Right lobe of liver (tissue), 6 donors: ENCODE data around the gene NEIL3. TPM values are rescaled to one million over a fixed set of nuclear protein-coding genes. Genes with fewer than 3 reads are reported as not detected.

Experiments
- ATAC-seq, 4 donors: fragments of 200-7000 bp; cut with Tn5 transposase; one replicate each; pipeline ENCODE4 v1.9.1; 2020; ENCODE audit warnings: mild to moderate bottlenecking in 4 of 4, moderate library complexity in 4 of 4
- DNase-seq, 3 donors: peaks; one replicate each; pipeline ENCODE4 v3.0.0-alpha.2; 2020
- H3K27ac ChIP-seq, 3 donors: fragments of 200-600 bp; one replicate each; pipeline ENCODE4 v1.8.0; 2022
- H3K27me3 ChIP-seq, 2 donors: fragments of 200-600 bp; one replicate each; pipeline ENCODE4 v1.8.0; 2022
- H3K36me3 ChIP-seq, 4 donors: fragments of 200-600 bp; sonication (generic) in 1 of 4; one replicate each; pipeline versions ENCODE4 v1.5.1 to v1.8.0; 2017 to 2022; ENCODE audit warnings: control low read depth in 1 of 4
- H3K4me1 ChIP-seq, 4 donors: fragments of 200-600 bp; sonication (generic) in 1 of 4; one replicate each; pipeline versions ENCODE4 v1.5.1 to v1.8.0; 2017 to 2022; ENCODE audit warnings: control low read depth in 1 of 4
- H3K4me3 ChIP-seq, 3 donors: fragments of 200-600 bp; one replicate each; pipeline ENCODE4 v1.8.0; 2022
- H3K9me3 ChIP-seq, 4 donors: fragments of 200-600 bp; sonication (generic) in 1 of 4; one replicate each; pipeline versions ENCODE4 v1.5.1 to v1.8.0; 2017 to 2022; ENCODE audit warnings: control low read depth in 1 of 4
- CTCF ChIP-seq, 4 donors: fragments of 200-600 bp in 3 of 4; fragments of 450-650 bp in 1 of 4; IDR thresholded peaks; one replicate each; pipeline versions ENCODE4 v1.5.1 to v1.8.0; 2016 to 2022; ENCODE audit warnings: antibody characterized with exemption in 4 of 4, mild to moderate bottlenecking in 2 of 4
- POLR2A ChIP-seq: fragments of 450-650 bp; IDR thresholded peaks from one replicate; pipeline ENCODE4 v1.6.1; 2017; ENCODE audit warnings: antibody characterized with exemption, mild to moderate bottlenecking
- WGBS: methylation state at CpG from one replicate; pipeline ENCODE4 v1.1.6; 2018; ENCODE audit warnings: low coverage, low lambda C conversion rate; ENCODE audit not compliant: insufficient coverage; ENCODE audit errors: missing lambda C conversion rate; 5-methylcytosine and 5-hydroxymethylcytosine counted together
- intact Hi-C, 2 donors: fragments of 100-400 bp; cut with DNase I; formaldehyde crosslinking; loops; one replicate each; pipeline versions ENCODE4 v1.11.2 to v1.14.1; 2022
- total RNA-seq, 6 experiments: library from RNA; depleted of rRNA in 2 of 6; stranded (reverse); fragments of >200 nt in 2 of 6; fragmentation: NEBNext Ultra II Directional in 3 of 6; extraction: Animal tissue kit (Norgen Biotek cat#: 25700) in 3 of 6; gene quantifications; one replicate each; pipeline versions ENCODE4 v1.1.0 to v1.2.4, GENCODE V29; 2016 to 2023
- donor health status: DM: no; HTN: yes; CAD: no.
- donor health status: DM: no; HTN: no; CAD: no.
- donor health status: DM: no; HTN: no; CAD: no.
- donor health status: DM: no; HTN: yes; CAD: no.
- donor health status: DM: no; HTN: yes; CAD: no.

NEIL3 gene
- total RNA-seq, 6 experiments from 2014 or later: 0.13 to 2.3 (median 0.63) TPM; not detected in 2

- 80% methylated on average over 7 of the region's 7 CpGs for WGBS
- no peaks in the 10 kb centered on the region for H3K4me1 ChIP-seq
- no peaks in the 10 kb centered on the region for H3K27me3 ChIP-seq
- intact Hi-C loops: no loop called here
- H3K9me3 ChIP-seq: no peaks in the 10 kb centered on the region
- no peak overlapping the region for H3K4me3 ChIP-seq
- ATAC-seq: no peak
- no peak for DNase-seq
- H3K36me3 ChIP-seq: no peaks in the 10 kb centered on the region
- TF ChIP-seq CTCF (IDR thresholded peaks at IDR 0.05): no peak
- TF ChIP-seq POLR2A: no peak
- no peak overlapping the region for H3K27ac ChIP-seq
Observed at GRCh38 chr4:177322266-177322665, 12.6 kb downstream of the NEIL3 start.

- no peak for ATAC-seq
- TF ChIP-seq CTCF (IDR thresholded peaks at IDR 0.05) (no peak), POLR2A (no peak)
- intact Hi-C loops: no loop called here
Observed at GRCh38 chr4:177322881-177323280, 13.2 kb downstream of the NEIL3 start.

GRCh38 chr4:177323416-177323815 lies 13.7 kb downstream of the NEIL3 start:
- no peaks in the 10 kb centered on the region for H3K36me3 ChIP-seq
- no peak overlapping the region for H3K27ac ChIP-seq
- no peak for DNase-seq
- no peaks in the 10 kb centered on the region for H3K27me3 ChIP-seq
- no peak overlapping the region for H3K4me3 ChIP-seq
- H3K4me1 ChIP-seq: no peaks in the 10 kb centered on the region
- intact Hi-C loops: no loop called here
- H3K9me3 ChIP-seq: no peaks in the 10 kb centered on the region
- no peak for ATAC-seq
- TF ChIP-seq CTCF (IDR thresholded peaks at IDR 0.05): no peak
- TF ChIP-seq POLR2A: no peak
- 100% methylated on average over 1 of the region's 1 CpG for WGBS

More at GRCh38 chr4:177322881-177323280, 13.2 kb downstream of the NEIL3 start:
- WGBS: 90% methylated on average over 3 of the region's 3 CpGs
- no peaks in the 10 kb centered on the region for H3K36me3 ChIP-seq
- H3K9me3 ChIP-seq: no peaks in the 10 kb centered on the region
- H3K27ac ChIP-seq: no peak overlapping the region
- no peaks in the 10 kb centered on the region for H3K4me1 ChIP-seq
- DNase-seq: no peak
- H3K4me3 ChIP-seq: no peak overlapping the region
- no peaks in the 10 kb centered on the region for H3K27me3 ChIP-seq

GRCh38 chr4:177332119-177332518 lies 22.4 kb downstream of the NEIL3 start:
- intact Hi-C loops: no loop called here

More at GRCh38 chr4:177332119-177332518, 22.4 kb downstream of the NEIL3 start:
- ATAC-seq (no peak), DNase-seq (no peak)
- no peaks in the 10 kb centered on the region for H3K4me1 ChIP-seq
- TF ChIP-seq POLR2A (no peak), CTCF (IDR thresholded peaks at IDR 0.05) (no peak)
- H3K9me3 ChIP-seq: no peaks in the 10 kb centered on the region
- no peak overlapping the region for H3K27ac ChIP-seq
- H3K27me3 ChIP-seq: no peaks in the 10 kb centered on the region
- 78% methylated on average over 3 of the region's 4 CpGs for WGBS
- no peak overlapping the region for H3K4me3 ChIP-seq
- H3K36me3 ChIP-seq: no peaks in the 10 kb centered on the region
